Medulla oblongata (tissue), 1 donor: Measurements from ENCODE around the gene TMC7.
A peak's percentile ranks its signal among the peaks of the same experiment; 100 is the strongest.

Source experiments
- DNase-seq: peaks from one replicate; pipeline ENCODE4 v3.0.0-alpha.2; 2015; ENCODE audit errors: extremely low spot score

TMC7 gene

DNA sequence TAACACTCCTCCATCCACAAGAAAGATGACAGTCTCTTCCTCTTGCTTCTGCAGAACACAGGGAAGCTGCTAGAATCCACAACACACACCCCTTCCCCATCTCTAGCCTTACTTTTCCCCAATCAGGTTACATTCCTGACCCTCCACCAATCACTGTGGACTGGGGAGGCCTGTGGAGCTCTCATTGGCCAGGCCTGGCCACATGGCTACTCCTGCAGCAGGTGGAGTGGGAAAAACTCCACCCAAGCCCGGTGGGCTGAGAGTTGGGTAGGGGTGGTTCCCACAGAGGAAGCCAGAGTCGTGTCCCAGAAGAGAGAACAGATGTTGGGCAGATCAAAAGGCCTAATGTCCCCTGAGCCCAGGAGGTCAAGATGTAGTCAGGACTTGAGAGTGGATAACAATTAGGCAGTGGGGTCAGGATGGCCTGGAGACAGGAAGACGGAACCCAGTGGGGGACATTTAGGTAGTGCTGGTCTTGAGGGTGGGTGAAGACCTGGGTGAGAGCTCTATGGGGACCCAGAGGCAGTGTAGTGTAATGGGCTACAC lies 105.7 kb downstream of the TMC7 start:
- DNase-seq = no peak

DNA sequence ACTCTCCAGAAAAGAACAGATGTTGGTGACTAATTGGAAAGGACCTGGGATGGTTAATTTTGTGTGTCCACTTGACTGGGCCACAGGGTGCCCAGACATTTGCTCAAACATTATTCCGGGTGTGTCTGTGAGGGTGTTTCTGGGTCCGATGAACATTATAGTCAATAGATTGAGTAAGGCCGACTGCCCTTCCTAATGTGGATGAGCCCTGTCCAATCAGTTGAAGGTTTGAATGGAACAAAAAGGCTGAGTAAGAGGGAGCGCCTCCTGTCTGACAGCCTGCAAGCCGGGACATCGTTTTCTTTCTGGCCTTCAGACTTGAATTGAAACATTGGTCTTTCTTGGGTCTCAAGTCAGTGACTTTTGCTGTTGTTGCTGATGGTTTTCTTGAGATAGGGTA lies 107.2 kb downstream of the TMC7 start:
- no peak for DNase-seq

DNA sequence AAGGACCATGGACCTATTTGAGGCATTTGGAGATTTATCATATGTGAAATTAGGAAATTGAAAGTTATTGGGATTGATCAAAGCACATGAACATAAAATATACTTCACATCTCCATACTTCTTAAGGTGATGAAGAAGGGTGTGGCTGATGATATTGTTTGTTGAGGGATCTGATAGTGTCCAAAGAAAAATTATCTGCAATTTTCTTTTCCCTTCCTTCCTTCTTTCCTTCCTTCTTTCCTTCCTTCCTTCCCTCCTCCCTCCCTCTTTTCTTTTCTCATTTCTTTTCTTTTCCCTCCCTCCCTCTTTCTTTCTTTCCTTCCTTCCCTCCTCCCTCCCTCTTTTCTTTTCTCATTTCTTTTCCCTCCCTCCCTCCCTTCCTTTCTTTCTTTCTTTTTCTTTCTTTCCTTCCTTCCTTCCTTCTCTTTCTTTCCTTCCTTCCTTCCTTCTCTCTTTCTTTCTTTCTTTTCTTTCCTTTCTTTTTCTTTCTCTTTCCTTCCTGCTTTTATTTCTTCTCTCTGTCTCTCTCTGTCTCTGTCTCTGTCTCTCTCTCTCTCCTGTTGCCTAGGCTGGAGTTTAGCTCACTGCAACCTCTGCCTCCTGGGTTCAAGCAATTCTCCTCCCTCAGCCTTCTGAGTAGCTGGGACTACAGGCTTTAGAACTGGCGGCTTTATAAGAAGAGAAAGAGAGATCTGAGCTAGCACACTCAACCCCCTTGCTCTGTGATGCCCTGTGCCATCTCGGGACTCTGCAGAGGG lies 109.1 kb downstream of the TMC7 start:
- no peak for DNase-seq

DNA sequence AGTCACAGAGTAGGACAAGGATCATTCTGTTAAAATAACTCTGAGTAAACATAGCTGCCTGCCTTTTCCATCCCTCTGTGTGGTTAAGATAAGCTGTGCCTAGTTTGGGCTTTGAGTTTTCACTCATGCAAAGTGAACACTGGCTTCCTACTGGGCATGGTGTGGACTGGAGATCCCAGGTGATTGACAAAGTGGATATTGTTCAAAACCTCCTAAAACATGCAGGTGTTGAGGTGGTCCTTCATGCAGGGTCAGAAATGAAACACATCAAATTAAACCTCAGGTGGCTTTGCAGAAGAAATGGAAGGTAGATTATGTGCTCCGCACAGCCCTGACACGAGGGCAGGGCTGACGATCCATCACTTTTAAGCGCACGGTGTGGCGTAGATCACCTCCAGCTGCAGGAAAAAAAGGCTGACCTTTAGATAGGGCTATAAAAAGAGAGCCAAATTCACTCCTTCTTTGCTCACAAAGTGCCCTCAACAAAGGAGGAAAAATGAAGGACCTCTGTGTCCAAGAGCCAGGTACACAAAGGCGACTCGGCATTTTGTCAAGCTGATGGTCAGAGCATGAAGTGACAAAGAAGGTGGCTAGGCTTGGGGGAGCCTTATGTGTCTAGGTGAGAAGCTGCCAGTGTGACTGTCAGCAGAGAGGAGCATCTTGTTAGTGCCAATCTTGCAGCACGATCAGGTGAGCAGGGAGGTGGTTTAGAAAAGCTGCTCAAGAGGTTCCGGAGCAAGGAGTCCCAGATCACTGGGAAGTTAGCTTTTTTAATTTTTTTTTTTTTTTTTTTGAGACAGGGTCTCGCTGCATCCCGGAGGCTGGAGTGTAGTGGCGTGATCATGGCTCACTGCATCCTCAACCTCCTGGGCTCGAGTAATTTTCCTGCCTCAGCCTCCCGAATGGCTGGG lies 110.2 kb downstream of the TMC7 start:
- DNase-seq = no peak

DNA sequence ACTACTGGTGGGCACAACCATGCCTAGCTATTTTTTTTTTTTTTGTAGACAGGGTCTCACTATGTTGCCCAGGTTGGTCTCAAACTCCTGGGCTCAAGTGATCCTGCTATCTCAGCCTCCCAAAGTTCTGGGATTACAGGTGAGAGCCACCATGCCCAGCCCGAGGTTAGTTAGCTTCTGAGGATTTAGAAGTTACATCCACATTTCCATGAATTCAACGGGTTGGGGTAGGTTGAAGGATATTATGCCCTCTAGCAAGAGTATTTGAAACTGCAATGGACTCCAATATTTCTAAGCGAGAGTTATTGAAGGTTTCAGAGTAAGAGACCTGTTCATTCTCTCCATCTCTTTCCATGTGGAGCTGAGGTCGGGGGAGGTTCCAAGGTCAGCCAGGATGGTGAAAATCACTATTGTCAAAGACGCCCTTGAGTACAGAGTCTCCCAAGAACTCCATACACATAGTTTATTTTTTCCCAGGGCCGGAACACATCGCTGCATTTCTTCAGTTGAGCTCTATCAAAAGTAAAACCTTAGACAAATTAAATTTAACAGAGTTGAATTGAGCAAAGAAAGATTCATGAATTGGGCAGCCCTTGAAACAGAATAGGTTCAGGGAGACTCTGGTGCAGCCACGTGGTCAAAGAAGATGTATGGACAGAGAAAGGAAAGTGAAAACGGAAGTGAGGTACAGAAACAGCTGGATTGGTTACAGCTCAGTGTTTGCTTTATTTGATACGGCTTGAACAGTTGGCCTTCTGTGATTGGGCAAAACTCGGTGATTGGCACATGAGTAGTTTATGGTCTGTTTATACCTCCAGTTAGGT lies 111.0 kb downstream of the TMC7 start:
- no peak for DNase-seq

DNA sequence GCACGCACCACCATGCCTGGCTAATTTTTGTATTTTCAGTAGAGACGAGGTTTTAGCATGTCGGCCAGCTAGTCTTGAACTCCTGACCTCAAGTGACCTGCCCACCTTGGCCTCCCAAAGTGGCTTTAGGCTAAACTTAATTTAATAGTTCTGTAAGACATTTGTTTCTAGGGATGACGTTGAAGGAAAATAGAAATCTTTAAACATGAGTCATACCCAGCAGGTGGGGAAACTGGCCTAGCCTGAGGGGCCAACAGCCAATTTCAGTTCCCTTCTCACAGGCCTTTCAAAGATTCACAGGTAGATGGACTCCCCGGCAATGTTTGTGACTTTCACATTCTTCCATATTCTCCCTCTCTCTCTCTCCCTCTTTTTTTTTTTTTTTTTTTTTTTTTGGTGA lies 111.9 kb downstream of the TMC7 start:
- no peak for DNase-seq

DNA sequence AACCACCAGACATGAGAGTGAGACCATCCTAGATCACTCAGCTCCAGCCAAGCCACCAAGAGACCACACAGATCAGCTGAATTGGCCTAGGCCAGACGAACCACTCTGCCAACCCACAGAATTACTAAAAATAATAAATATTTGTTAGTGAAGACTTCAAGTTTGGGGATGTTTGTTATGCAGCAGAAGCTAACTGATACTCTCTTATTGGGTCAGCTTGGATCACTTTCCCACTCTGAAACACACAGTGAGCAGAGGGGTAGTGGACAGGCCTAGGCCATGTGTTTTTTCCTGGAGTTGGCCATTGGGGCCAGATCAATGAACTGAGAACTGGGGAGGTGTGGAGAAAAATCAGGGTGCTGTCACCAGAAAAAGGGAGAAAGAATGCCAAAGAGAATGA lies 114.4 kb downstream of the TMC7 start:
- no peak for DNase-seq

DNA sequence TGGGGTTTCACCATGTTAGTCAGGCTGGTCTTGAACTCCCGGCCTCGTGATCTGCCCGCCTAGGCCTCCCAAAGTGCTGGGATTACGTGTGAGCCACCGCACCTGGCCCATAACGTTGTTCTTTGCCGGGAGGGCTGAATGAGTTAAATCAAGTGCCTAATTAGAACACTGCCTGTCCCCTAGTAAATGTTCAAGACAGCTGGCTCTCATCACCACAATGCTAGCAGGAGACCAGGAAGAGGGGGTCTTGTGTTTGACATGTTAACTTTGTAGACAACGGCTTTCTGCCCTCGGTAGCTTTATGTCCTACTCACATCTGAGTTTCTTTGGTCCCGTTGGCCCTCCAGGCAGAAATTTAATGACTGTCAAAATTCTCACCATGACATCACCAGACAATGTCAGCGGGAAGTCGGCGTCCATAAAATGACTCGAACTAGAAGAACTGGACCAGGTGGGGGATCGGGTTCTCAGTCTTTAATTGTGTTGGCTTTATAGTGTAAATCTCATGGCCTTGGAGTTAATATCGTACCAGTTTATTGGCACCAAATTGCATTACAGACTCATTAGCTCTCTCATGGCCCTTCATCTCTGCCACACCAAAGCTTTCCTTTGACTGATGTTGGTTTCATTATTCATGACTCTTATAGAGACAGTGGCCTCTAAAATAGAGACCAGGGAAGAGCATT lies 118.6 kb downstream of the TMC7 start:
- no peak for DNase-seq

DNA sequence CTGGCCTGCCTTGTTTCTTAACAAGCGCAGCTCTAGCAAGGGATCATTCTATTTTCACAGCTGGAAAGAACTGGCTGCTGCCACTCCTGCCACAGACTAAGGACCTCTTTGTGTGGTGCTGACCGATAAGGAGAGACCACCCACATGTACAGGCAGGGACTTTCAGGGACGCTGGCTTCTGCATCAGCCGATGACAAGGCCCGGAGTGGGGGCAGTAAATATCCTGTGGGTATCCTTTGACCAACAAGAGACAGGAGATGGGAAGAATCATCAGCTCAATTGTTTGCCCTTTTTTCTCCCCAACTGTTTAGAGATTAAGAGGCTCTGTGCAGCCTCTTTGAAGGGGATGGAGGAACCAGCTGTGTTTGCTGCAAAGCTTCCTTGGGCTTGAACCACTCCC lies 120.9 kb downstream of the TMC7 start:
- DNase-seq = no peak

DNA sequence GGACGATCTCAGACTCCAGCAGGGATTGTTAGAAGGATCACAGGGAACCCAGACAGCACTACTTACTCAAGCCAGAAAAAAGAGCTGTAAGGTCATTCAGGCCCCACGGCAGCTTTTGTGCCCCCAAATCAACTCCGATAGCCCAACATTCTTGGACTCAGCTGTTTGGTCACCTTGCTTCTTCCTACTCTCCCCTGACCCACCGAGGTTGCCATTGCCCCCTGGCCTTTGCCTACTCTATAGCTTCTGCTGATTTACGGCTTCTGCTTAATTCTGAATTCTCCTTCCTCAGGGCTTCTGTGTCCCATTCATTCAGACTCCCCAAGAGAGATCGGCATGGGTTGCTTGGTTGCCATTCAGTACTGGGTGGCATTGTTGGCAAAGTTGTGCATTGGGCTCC lies 121.4 kb downstream of the TMC7 start:
- DNase-seq = no peak

DNA sequence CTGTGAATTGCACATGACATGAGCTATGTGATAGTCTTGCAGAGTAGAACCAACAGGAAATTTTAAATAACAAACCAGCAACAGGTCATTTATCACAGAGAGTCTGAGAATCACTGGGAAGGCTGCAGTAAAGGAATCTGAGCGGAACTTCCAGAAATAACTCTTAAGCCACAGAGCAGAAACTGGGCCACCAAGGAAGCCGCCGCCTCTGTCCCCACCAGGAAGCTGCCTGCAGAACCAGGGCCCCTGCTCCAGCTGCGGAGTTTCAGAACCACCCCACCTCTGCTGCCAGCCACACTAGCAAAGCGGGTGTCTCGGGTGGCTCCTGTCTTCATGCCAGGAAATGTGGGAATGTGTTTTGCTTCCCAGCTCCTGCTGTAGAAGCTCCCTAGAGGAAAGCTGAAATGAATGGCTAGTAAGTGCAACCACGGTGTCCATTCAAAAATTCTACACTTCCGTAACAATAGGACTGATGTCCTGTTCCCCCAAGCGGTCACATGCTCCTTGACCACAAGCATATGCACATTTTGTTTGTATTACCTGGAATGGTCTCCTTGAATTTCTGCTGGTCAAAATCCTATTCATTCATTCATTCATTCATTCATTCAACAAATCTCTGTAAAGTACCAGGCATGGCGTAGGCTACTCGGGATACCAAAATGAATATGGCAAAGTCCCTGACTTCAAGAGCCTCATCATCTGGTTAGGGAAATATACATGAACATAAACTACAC lies 122.3 kb downstream of the TMC7 start:
- peak; percentile 22 for DNase-seq

DNA sequence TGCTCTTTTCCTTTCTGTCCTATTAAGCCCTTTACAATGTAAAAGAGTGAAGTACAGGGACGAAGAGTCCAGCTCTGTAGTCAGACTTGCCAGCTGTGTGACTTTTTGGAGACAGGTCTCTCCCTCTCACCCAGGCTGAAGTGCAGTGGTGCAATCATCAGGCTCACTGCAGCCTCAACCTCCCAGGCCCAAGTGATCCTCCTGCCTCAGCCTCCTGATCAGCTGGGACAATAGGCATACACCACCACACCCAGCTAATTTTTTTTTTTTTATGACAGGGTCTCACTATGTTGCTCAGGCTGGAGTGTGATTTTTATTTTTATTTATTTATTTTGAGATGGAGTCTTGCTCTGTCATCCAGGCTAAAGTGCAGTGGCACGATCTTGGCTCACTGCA lies 122.9 kb downstream of the TMC7 start:
- DNase-seq = no peak

DNA sequence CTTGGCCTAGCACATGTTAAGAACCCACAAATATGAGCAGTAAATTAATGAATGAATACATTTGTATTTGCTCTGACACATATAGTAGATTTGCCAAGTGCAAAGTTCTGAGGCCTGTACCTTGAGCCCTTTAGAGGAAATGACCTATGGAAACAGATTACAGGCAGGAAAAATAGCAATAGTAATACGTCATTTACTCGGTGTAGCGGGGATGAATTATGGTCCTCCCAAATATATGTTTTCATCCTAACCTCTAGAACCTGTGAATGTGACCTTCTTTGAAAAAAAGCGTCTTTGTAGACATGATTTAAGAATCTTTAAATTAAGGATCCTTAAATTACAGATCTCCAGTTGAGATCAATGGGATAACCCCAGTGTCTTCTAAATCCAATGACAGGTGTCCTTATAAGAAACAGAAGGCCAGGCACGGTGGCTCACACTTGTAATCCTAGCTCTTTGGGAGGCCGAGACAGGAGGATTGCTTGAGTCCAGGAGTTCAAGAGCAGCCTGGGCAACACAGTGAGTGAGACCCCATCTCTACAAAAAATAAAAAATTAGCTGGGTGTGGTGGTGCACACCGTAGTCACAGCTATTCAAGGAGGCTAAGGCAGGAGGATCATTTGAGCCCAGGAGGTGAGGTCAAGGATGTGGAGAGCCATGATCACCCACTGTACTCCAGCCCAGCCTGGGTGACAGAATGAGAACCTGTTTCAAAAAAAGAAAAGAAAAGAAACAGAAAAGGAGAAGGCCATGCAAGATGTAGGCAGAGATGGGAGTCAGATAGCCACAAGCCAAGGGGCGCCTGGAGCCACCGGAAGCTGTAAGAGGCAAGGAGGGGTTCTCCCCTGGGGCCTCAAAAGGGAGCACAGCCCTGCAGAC lies 124.9 kb downstream of the TMC7 start:
- DNase-seq = no peak

DNA sequence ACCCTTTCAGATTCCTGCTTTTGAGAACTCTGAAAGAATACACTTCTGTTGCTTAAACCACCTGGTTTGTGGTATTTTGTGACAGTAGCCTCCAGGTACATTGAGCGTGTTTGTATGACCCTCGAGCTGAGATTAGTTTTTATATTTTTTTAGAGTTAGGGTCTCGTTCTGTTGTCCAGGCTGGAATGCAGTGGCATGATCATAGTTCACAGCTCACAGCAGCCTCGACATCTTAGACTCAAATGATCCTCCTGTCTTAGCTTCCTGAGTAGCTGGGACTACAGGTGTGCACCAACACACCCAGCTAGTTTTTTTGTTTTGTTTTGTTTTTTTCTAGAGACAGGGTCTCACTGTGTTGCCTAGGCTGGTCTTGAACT lies 125.5 kb downstream of the TMC7 start:
- no peak for DNase-seq

DNA sequence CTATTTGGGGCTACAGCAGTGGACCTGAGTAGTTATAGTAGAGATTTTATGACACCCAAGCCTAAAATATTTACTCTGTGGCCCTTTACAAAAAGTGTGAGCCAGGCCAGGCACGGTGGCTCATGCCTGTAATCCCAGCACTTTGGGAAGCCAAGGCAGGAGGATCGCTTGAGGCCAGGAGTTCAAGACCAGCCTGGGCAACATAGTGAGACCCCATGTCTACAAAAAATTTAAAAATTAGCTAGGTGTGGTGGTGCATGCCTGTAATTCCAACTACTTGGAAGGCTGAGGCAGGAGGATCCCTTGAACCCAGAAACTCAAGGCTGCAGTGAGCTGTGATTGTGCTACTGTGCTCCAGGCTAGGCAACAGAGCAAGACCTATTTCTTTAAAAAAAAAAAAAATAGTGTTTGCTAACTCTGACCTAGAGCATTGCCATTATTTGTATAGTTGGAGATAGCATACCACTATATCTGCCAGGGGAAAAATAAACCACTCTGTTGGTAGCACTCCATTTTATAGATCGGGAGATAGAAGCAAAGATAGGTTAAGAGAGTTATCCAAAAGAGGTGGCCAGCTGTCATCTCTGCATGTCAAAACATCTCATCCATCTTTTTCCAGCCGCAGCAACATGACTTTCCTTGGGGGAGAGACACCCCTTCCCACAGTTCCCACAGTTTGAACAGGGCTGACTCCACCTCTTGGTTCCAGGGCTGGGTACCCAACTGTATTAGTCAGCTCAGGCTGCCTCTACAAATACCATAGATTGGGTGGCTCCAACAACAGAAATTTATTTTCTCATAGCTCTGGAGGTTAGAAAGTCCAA lies 127.0 kb downstream of the TMC7 start:
- DNase-seq = no peak

DNA sequence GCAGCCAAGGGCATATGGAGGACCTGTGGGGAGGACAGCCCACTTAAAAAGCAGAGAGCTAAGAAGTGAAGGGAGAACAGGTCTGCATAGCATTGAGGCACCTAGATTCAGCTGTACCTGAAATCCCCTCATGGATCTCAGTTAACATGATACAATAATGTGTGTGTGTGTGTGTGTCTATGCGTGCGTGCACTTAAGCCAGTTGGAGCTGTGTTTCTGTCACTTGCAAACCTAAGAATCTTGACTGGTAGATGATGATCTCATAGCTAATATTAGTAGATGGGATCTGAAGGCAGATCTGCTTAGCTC lies 128.3 kb downstream of the TMC7 start:
- DNase-seq = no peak
